Measurements from ENCODE around the gene RADX. TPM values are rescaled to one million over a fixed set of nuclear protein-coding genes. Genes with fewer than 3 reads are reported as not detected.

Gene RADX
- total and polyA plus RNA-seq, 12 donors: 0.60 to 39.9 (median 4.2) TPM

DNA sequence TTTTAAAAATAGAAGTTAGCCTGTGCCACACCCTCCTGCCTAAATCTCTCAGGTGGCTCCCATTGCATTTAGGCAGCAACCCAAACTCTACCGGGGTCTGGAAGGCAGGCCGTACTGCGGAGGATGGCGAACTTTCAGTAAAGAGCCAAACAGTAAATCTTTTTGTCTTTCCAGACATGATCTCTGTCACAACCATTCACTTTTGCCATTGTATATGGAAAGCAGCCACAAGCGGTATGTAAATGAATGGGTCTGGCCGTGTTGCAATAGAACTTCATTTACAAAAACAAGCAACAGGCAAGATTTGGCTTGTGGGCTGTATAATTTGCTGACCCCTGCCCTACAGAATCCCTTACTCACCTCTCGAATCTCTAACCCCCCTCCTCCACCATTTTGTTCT, 3.3 kb downstream of the RADX start:
- Histone ChIP-seq H3K4me1 (replicated peaks in 1 of 2) (no peaks in the 10 kb centered on the region), H3K27ac (no peak overlapping the region), H3K36me3 (replicated peaks in 1 of 2) (no peaks in the 10 kb centered on the region), H3K27me3 (peaks cover 6% of the 10 kb centered on the region), H3K9me3 (replicated peaks in 1 of 3) (no peaks in the 10 kb centered on the region), H3K4me3 (no peak overlapping the region)
- no peak for TF ChIP-seq POLR2A (IDR thresholded peaks at IDR 0.05)
- TF ChIP-seq, protein P1, sequence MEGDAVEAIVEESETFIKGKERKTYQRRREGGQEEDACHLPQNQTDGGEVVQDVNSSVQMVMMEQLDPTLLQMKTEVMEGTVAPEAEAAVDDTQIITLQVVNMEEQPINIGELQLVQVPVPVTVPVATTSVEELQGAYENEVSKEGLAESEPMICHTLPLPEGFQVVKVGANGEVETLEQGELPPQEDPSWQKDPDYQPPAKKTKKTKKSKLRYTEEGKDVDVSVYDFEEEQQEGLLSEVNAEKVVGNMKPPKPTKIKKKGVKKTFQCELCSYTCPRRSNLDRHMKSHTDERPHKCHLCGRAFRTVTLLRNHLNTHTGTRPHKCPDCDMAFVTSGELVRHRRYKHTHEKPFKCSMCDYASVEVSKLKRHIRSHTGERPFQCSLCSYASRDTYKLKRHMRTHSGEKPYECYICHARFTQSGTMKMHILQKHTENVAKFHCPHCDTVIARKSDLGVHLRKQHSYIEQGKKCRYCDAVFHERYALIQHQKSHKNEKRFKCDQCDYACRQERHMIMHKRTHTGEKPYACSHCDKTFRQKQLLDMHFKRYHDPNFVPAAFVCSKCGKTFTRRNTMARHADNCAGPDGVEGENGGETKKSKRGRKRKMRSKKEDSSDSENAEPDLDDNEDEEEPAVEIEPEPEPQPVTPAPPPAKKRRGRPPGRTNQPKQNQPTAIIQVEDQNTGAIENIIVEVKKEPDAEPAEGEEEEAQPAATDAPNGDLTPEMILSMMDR (IDR thresholded peaks at IDR 0.05): no peak
- 63 to 90% (median 77%) methylated on average over 7 of the region's 7 CpGs for WGBS, 4 donors
- intact Hi-C loops (cut with DNase I): no loop called here
- no peak for DNase-seq

DNA sequence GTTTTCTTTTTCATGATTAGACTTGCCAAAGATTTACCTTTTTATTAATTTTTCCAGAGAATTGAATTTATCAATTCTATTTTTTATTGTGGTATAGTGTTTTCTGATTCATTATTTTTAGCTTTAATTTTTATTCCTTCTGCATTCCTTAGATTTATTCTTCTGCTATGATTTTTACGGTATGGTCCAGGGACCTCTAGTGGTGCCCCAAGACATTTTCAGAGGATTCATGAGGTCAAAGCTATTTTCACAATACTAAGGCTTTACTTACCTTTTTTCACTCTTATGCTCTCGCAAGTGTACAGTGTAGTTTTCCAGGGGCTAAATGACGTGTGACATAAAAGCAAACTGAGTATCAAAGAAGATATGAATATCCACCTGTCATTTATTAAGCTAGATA, 8.0 kb downstream of the RADX start:
- Histone ChIP-seq H3K9me3 (replicated peaks in 1 of 3) (no peaks in the 10 kb centered on the region), H3K36me3 (replicated peaks in 1 of 2) (no peaks in the 10 kb centered on the region), H3K4me3 (no peak overlapping the region), H3K27ac (no peak overlapping the region), H3K4me1 (replicated peaks in 1 of 2) (no peaks in the 10 kb centered on the region), H3K27me3 (peaks cover 6% of the 10 kb centered on the region)
- TF ChIP-seq POLR2A (IDR thresholded peaks at IDR 0.05): no peak
- TF ChIP-seq, protein P1 (IDR thresholded peaks at IDR 0.05): peak in 5 of 6 experiments; percentile 9 to 54 (median 38)
- 30 to 36% (median 32%) methylated on average over 3 of the region's 3 CpGs for WGBS, 4 donors
- DNase-seq: no peak
- intact Hi-C loops (cut with DNase I): no loop called here

DNA sequence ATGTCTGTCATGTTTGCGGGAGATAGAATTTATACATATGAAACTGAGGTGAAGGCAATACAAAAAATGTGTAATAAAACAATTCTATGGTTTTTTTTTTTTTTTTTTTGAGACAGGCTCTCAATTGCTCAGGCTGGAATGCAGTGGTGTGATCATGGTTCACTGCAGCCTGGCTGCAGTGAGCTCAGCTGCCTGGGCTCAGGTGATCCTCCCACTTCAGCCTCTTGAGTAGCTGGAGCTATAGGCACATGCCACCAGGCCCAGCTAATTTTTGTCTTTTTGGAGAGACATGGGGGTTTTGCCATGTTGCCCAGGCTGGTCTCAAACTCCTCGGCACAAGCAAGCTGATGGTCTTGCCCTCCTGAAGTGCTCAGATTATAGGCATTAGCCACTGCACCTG, 10.1 kb downstream of the RADX start:
- H3K36me3 ChIP-seq (replicated peaks in 1 of 2): no peaks in the 10 kb centered on the region
- WGBS, 4 donors: 74 to 98% (median 87%) methylated on average over 2 of the region's 2 CpGs
- no peak for TF ChIP-seq POLR2A (IDR thresholded peaks at IDR 0.05)
- TF ChIP-seq, protein P1 (IDR thresholded peaks at IDR 0.05): no peak
- no peaks in the 10 kb centered on the region for H3K4me1 ChIP-seq (replicated peaks in 1 of 2)
- H3K27ac ChIP-seq: no peak overlapping the region
- no peak for DNase-seq
- H3K27me3 ChIP-seq: peaks cover 3% of the 10 kb centered on the region
- peaks cover 0 to 3% (median 0%) of the 10 kb centered on the region in 3 donors for H3K9me3 ChIP-seq (replicated peaks in 1 of 3)
- no peak overlapping the region for H3K4me3 ChIP-seq
- intact Hi-C loops (cut with DNase I): no loop called here

DNA sequence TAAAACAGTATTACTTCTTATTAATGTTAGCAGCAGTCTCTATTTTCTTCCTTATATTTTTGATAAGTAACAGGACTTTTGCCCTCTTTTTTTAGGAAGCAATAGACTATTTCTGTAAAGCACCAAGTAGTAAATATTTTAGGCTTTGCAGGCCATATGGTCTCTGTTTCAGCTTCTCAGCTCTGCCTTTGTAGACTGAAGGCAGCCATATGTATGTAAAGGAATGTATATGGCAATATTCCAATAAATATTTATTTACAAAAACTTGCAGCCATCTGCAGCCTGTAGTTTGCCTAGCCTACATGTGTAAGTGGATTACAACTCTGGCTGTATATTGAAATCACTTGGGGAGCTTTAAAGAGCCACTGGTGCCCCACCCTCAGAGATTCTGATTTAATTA, 15.0 kb downstream of the RADX start:
- TF ChIP-seq, protein P1 (IDR thresholded peaks at IDR 0.05): no peak
- TF ChIP-seq POLR2A (IDR thresholded peaks at IDR 0.05): no peak
- H3K27ac ChIP-seq: no peak overlapping the region
- DNase-seq: no peak
- no peak overlapping the region for H3K4me3 ChIP-seq
- H3K36me3 ChIP-seq (replicated peaks in 1 of 2): no peaks in the 10 kb centered on the region
- H3K27me3 ChIP-seq: peaks cover 6% of the 10 kb centered on the region
- no peaks in the 10 kb centered on the region for H3K4me1 ChIP-seq (replicated peaks in 1 of 2)
- peaks cover 0 to 3% (median 0%) of the 10 kb centered on the region in 3 donors for H3K9me3 ChIP-seq (replicated peaks in 1 of 3)
- intact Hi-C loops (cut with DNase I): no loop called here
